Measurements from ENCODE around the gene FAM181A. TPM values are rescaled to one million over a fixed set of nuclear protein-coding genes. Genes with fewer than 3 reads are reported as not detected.
A peak's percentile ranks its signal among the peaks of the same experiment; 100 is the strongest.

Gene FAM181A
- total and polyA plus RNA-seq, 10 of the 15 experiments (the other 5 are each of a cell fraction or from before 2014, with no cell fraction given), result not detected

DNA sequence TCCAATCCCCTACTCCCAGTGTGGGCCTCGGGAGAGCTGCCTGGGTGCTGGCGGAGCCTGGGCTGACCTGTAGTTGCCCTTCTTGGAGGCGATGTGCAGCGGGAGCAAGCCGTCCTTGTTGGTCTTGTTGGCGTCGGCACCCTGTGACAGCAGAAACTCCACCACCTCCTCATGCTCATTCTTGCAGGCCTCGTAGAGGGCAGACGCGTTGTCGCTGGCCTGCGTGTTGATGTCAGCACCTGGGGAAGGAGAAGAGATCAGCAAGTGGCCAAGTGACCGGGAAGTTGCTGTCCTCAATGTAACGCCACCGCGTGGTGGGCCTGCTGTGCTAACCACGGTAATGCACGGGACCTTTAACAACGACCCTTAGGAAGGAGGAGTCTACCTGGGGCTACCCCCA is 20.1 kb downstream of the FAM181A start:
- DNase-seq (ENCODE audit: low read depth, low spot score) (no peak), ATAC-seq (no peak), FAIRE-seq (no peak)
- Histone ChIP-seq H3K27me3 (replicated peaks in 1 of 2; ENCODE audit: control insufficient read depth in 2 of 2, insufficient read depth in 2 of 2, low read length in 1 of 2) (no peaks in the 10 kb centered on the region), H3K4me2 (ENCODE audit: control insufficient read depth, insufficient read depth) (no peak overlapping the region), H3K9ac (ENCODE audit: control insufficient read depth, insufficient read depth, low read length) (no peak overlapping the region), H2AFZ (ENCODE audit: control insufficient read depth, low read depth, low read length) (no peak overlapping the region), H3K4me3 (no peak overlapping the region), H3K79me2 (ENCODE audit: control insufficient read depth, insufficient read depth, low read length) (no peaks in the 10 kb centered on the region), H3K36me3 (ENCODE audit: control insufficient read depth in 2 of 2, insufficient read depth in 2 of 2, low read length in 1 of 2) (peaks cover 0 to 4% of the 10 kb centered on the region in 2 experiments; a peak in 1 of 4 replicates), H4K20me1 (ENCODE audit: control insufficient read depth, insufficient read depth) (no peaks in the 10 kb centered on the region), H3K4me1 (ENCODE audit: control insufficient read depth, insufficient read depth, low read length) (peaks cover 6% of the 10 kb centered on the region), H3K9me3 (replicated peaks; ENCODE audit: control insufficient read depth, insufficient read depth, low read length) (no peaks in the 10 kb centered on the region), H3K27ac (ENCODE audit: control insufficient read depth, insufficient read depth) (no peak overlapping the region)
- in situ Hi-C loops (cut with MboI) (no loop called here), intact Hi-C loops (cut with micrococcal nuclease; ENCODE audit: unreplicated experiment) (no loop called here)
- TF ChIP-seq MYC (IDR thresholded peaks at IDR 0.05; ENCODE audit: insufficient read depth, insufficient read length, insufficient replicate concordance, low read length, severe bottlenecking) (no peak), POLR2A (IDR thresholded peaks at IDR 0.05; ENCODE audit: low read depth, low read length) (peak; percentile 25; the same call in 1 of the 2 replicates)
- CTCF ChIA-PET, result interaction anchor here (1.4 to 2.2 kb wide), 3 partner anchors 23 to 57 kb away, joined by 4 to 23 read pairs (median 8); no protein-coding TSS in a partner anchor
- POLR2A ChIA-PET, result interaction anchor here (1.0 kb wide), 1 partner anchor 13 kb away, joined by 3 read pairs; no protein-coding TSS in a partner anchor
- BruUV-seq (replicated peaks), result no TSS peak
- 90% methylated on average over 19 of the region's 19 CpGs for WGBS (ENCODE audit: insufficient coverage, insufficient replicate concordance, low lambda C conversion rate, missing lambda C conversion rate)
- RAD21 ChIA-PET (ENCODE audit: unreplicated experiment), result interaction anchor here (0.7 to 13.9 kb wide), 4 partner anchors 11 to 89 kb away, joined by 3 to 344 read pairs (median 4); partner anchors contain the start of gene CCDC197
- SMC1A ChIA-PET (ENCODE audit: uncharacterized antibody, unreplicated experiment), result interaction anchor here (0.8 to 19.5 kb wide), 9 partner anchors 8 to 58 kb away, joined by 3 to 409 read pairs (median 3); partner anchors contain the start of gene ASB2

DNA sequence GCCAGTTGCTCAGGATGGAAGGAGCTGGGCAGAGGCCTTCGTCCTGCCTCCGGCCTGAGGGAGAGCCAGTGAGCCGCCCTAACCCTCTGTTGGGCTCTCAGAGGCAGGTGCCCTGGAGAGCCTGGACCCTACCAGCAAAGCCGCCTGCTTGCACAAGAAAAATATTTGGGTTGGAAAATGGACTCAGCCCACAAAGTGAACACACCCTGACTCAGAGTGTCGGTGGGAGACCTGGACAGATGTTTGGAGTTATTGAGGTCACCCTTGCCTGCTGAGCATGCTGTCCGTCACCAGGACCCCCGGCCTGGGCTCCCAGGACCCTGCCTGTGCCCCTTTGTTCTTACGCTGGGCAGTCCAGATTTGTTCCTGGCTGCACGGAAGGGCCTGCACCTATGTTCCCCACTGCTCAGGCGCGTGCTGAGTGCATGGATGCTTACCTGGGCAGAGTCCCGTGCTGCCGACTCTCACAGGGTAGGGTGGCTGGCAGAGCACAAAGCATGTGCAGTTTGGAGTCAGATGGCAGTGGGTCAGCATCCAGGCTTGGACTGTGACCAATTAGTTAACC is 22.4 kb downstream of the FAM181A start:
- DNase-seq (ENCODE audit: low read depth, low spot score) (no peak), ATAC-seq (no peak), FAIRE-seq (no peak)
- Histone ChIP-seq H3K4me1 (ENCODE audit: control insufficient read depth, insufficient read depth, low read length) (peaks cover 26% of the 10 kb centered on the region), H3K4me3 (no peak overlapping the region), H3K4me2 (ENCODE audit: control insufficient read depth, insufficient read depth) (no peak overlapping the region), H4K20me1 (ENCODE audit: control insufficient read depth, insufficient read depth) (no peaks in the 10 kb centered on the region), H3K27me3 (replicated peaks in 1 of 2; ENCODE audit: control insufficient read depth in 2 of 2, insufficient read depth in 2 of 2, low read length in 1 of 2) (no peaks in the 10 kb centered on the region), H2AFZ (ENCODE audit: control insufficient read depth, low read depth, low read length) (no peak overlapping the region), H3K36me3 (ENCODE audit: control insufficient read depth in 2 of 2, insufficient read depth in 2 of 2, low read length in 1 of 2) (peaks cover 0 to 6% of the 10 kb centered on the region in 2 experiments; a peak in 2 of 4 replicates), H3K9ac (ENCODE audit: control insufficient read depth, insufficient read depth, low read length) (no peak overlapping the region), H3K79me2 (ENCODE audit: control insufficient read depth, insufficient read depth, low read length) (no peaks in the 10 kb centered on the region), H3K9me3 (replicated peaks; ENCODE audit: control insufficient read depth, insufficient read depth, low read length) (no peaks in the 10 kb centered on the region), H3K27ac (ENCODE audit: control insufficient read depth, insufficient read depth) (no peak overlapping the region)
- SMC1A ChIA-PET (ENCODE audit: uncharacterized antibody, unreplicated experiment), result interaction anchor here (6.2 to 19.5 kb wide), 2 partner anchors 9 to 27 kb away, joined by 46 to 409 read pairs; partner anchors contain the start of gene ASB2
- TF ChIP-seq RUNX3 (IDR thresholded peaks at IDR 0.05; ENCODE audit: low read length) (no peak), JUNB (IDR thresholded peaks at IDR 0.05) (no peak), CREB1 (IDR thresholded peaks at IDR 0.05; ENCODE audit: low read depth) (no peak), MTA2 (IDR thresholded peaks at IDR 0.05; ENCODE audit: low read depth) (no peak), CEBPB (IDR thresholded peaks at IDR 0.05; ENCODE audit: borderline replicate concordance in 1 of 2, low read depth in 2 of 2, low read length in 2 of 2) (no peak), TBL1XR1 (IDR thresholded peaks at IDR 0.05; ENCODE audit: low read depth, low read length) (no peak)
- TF ChIP-seq, protein P1, sequence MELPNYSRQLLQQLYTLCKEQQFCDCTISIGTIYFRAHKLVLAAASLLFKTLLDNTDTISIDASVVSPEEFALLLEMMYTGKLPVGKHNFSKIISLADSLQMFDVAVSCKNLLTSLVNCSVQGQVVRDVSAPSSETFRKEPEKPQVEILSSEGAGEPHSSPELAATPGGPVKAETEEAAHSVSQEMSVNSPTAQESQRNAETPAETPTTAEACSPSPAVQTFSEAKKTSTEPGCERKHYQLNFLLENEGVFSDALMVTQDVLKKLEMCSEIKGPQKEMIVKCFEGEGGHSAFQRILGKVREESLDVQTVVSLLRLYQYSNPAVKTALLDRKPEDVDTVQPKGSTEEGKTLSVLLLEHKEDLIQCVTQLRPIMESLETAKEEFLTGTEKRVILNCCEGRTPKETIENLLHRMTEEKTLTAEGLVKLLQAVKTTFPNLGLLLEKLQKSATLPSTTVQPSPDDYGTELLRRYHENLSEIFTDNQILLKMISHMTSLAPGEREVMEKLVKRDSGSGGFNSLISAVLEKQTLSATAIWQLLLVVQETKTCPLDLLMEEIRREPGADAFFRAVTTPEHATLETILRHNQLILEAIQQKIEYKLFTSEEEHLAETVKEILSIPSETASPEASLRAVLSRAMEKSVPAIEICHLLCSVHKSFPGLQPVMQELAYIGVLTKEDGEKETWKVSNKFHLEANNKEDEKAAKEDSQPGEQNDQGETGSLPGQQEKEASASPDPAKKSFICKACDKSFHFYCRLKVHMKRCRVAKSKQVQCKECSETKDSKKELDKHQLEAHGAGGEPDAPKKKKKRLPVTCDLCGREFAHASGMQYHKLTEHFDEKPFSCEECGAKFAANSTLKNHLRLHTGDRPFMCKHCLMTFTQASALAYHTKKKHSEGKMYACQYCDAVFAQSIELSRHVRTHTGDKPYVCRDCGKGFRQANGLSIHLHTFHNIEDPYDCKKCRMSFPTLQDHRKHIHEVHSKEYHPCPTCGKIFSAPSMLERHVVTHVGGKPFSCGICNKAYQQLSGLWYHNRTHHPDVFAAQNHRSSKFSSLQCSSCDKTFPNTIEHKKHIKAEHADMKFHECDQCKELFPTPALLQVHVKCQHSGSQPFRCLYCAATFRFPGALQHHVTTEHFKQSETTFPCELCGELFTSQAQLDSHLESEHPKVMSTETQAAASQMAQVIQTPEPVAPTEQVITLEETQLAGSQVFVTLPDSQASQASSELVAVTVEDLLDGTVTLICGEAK (IDR thresholded peaks at IDR 0.05; ENCODE audit: borderline replicate concordance), result no peak
- BruUV-seq (replicated peaks), result no TSS peak
- 78% methylated on average over 13 of the region's 13 CpGs for WGBS (ENCODE audit: insufficient coverage, insufficient replicate concordance, low lambda C conversion rate, missing lambda C conversion rate)
- RAD21 ChIA-PET (ENCODE audit: unreplicated experiment), result interaction anchor here (1.4 to 2.0 kb wide), 2 partner anchors 9 to 21 kb away, joined by 3 to 10 read pairs; no protein-coding TSS in a partner anchor
- CTCF ChIA-PET, result interaction anchor here (1.1 to 5.2 kb wide), 4 partner anchors 9 to 55 kb away, joined by 3 to 58 read pairs (median 4); no protein-coding TSS in a partner anchor
- in situ Hi-C loops (cut with MboI), result loop anchor here (25.0 kb wide), 2 partner anchors 1187 to 1713 kb away; no protein-coding TSS in a partner anchor
- intact Hi-C loops (cut with micrococcal nuclease; ENCODE audit: unreplicated experiment), result no loop called here
- POLR2A ChIA-PET, result interaction anchor here (0.6 kb wide), 1 partner anchor 1207 kb away, joined by 3 read pairs; no protein-coding TSS in a partner anchor
